SU-DHL-6 (cell line): ENCODE data around the gene CEP63.

Experiments
- H2AFZ ChIP-seq: fragments of 200-600 bp; sonication (generic); 2 replicates; pipeline ENCODE4 v1.6.1; 2014; ENCODE audit warnings: low read depth, mild to moderate bottlenecking, moderate library complexity, mixed read lengths, antibody characterized with exemption, low read length; ENCODE audit not compliant: severe bottlenecking
- H3F3A ChIP-seq: fragments of 200-600 bp; shearing (Covaris generic); 2 replicates; pipeline ENCODE4 v1.6.0; 2016; ENCODE audit warnings: antibody characterized with exemption, mild to moderate bottlenecking; ENCODE audit not compliant: insufficient read depth
- H3K27ac ChIP-seq: fragments of 200-600 bp; sonication (generic); 2 replicates; pipeline ENCODE4 v1.5.1; 2016; ENCODE audit warnings: low read depth, mild to moderate bottlenecking, low read length, moderate library complexity, mixed read lengths
- H3K27me3 ChIP-seq: fragments of 200-600 bp; sonication (generic), shearing (Covaris generic); 2 replicates; pipeline ENCODE4 v1.6.0; 2014; ENCODE audit warnings: mild to moderate bottlenecking, low read length
- H3K36me3 ChIP-seq: fragments of 200-600 bp; sonication (generic); 2 replicates; pipeline ENCODE4 v1.6.1; 2014; ENCODE audit warnings: mild to moderate bottlenecking, low read length, mixed read lengths
- H3K4me2 ChIP-seq: fragments of 300-600, 200-600 bp; shearing (Covaris generic), sonication (generic); 2 replicates; pipeline ENCODE4 v1.6.0; 2014; ENCODE audit warnings: low read length, low read depth, mild to moderate bottlenecking; ENCODE audit not compliant: poor library complexity, severe bottlenecking
- H3K4me3 ChIP-seq: fragments of 200-600 bp; sonication (generic); 2 replicates; pipeline ENCODE4 v1.5.1; 2014; ENCODE audit warnings: antibody characterized with exemption, low read length, mild to moderate bottlenecking, mixed read lengths; ENCODE audit not compliant: insufficient read depth, poor library complexity, severe bottlenecking
- H3K79me2 ChIP-seq: fragments of 200-600 bp; sonication (generic); 2 replicates; pipeline ENCODE4 v1.6.1; 2014; ENCODE audit warnings: mild to moderate bottlenecking, low read length, moderate library complexity; ENCODE audit not compliant: insufficient read depth
- H3K9ac ChIP-seq: fragments of 200-600 bp; sonication (generic); 2 replicates; pipeline ENCODE4 v1.7.0; 2014; ENCODE audit warnings: mild to moderate bottlenecking, low read length
- H3K9me2 ChIP-seq: fragments of 200-600 bp; sonication (generic); replicated peaks from 2 replicates; pipeline ENCODE4 v1.6.1; 2014; ENCODE audit warnings: low read length; ENCODE audit not compliant: insufficient read depth
- H3K9me3 ChIP-seq: fragments of 200-600 bp; sonication (generic); 2 replicates; pipeline ENCODE4 v1.6.1; 2014; ENCODE audit warnings: low read length, mixed read lengths; ENCODE audit not compliant: insufficient read depth
- H4K20me1 ChIP-seq: fragments of 200-600 bp; sonication (generic); 2 replicates; pipeline ENCODE4 v1.6.1; 2014; ENCODE audit warnings: low read depth, mild to moderate bottlenecking, antibody characterized with exemption, low read length, moderate library complexity, mixed read lengths
- CTCF ChIP-seq: fragments of 200-600 bp; sonication (generic); IDR thresholded peaks from one replicate; pipeline ENCODE4 v1.5.1; 2017; ENCODE audit warnings: antibody characterized with exemption, mild to moderate bottlenecking, low read length, moderate library complexity; ENCODE audit not compliant: insufficient read depth, poor library complexity, severe bottlenecking
- EZH2phosphoT487 ChIP-seq: fragments of 200-600 bp; sonication (generic), shearing (Covaris generic); conservative IDR thresholded peaks from 2 replicates; pipeline ENCODE4 v1.6.1; 2018; ENCODE audit warnings: mild to moderate bottlenecking, antibody characterized with exemption, low read length, moderate library complexity, mixed read lengths

CEP63 gene

GRCh38 chr3:134545818-134546217 is 60.0 kb downstream of the CEP63 start:
- Histone ChIP-seq H3F3A (no peaks in the 10 kb centered on the region), H3K9me2 (no peaks in the 10 kb centered on the region), H3K9ac (no peak overlapping the region), H3K4me3 (no peak overlapping the region), H3K4me2 (no peak overlapping the region), H3K27ac (no peak overlapping the region), H3K9me3 (no peaks in the 10 kb centered on the region), H3K79me2 (no peaks in the 10 kb centered on the region), H3K36me3 (peaks cover 15% of the 10 kb centered on the region; the same call in 1 of the 2 replicates), H3K27me3 (no peaks in the 10 kb centered on the region), H4K20me1 (no peaks in the 10 kb centered on the region), H2AFZ (no peak overlapping the region)
- TF ChIP-seq EZH2phosphoT487 (no peak), CTCF (no peak)

- no peaks in the 10 kb centered on the region for H3F3A ChIP-seq
- peaks cover 25% of the 10 kb centered on the region for H3K36me3 ChIP-seq
- H3K9ac ChIP-seq, result no peak overlapping the region
Measured at GRCh38 chr3:134552784-134553183, 66.9 kb downstream of the CEP63 start.

GRCh38 chr3:134559591-134559990 is 73.7 kb downstream of the CEP63 start:
- no peak overlapping the region for H3K4me2 ChIP-seq
- H3K9me2 ChIP-seq, result no peaks in the 10 kb centered on the region
- peaks cover 3% of the 10 kb centered on the region; the same call in 1 of the 2 replicates for H3K36me3 ChIP-seq
- H3K27ac ChIP-seq, result no peak overlapping the region
- H4K20me1 ChIP-seq, result no peaks in the 10 kb centered on the region
- H3F3A ChIP-seq, result no peaks in the 10 kb centered on the region
- H3K9ac ChIP-seq, result no peak overlapping the region
- no peaks in the 10 kb centered on the region for H3K9me3 ChIP-seq
- no peak for TF ChIP-seq CTCF
- TF ChIP-seq EZH2phosphoT487, result no peak
- no peaks in the 10 kb centered on the region for H3K79me2 ChIP-seq
- H3K4me3 ChIP-seq, result no peak overlapping the region
- H2AFZ ChIP-seq, result no peak overlapping the region
- no peaks in the 10 kb centered on the region for H3K27me3 ChIP-seq

More at GRCh38 chr3:134552784-134553183, 66.9 kb downstream of the CEP63 start:
- Histone ChIP-seq H2AFZ (no peak overlapping the region), H3K9me3 (no peaks in the 10 kb centered on the region), H3K27me3 (no peaks in the 10 kb centered on the region), H3K4me3 (no peak overlapping the region), H4K20me1 (no peaks in the 10 kb centered on the region), H3K4me2 (no peak overlapping the region), H3K27ac (no peak overlapping the region), H3K9me2 (no peaks in the 10 kb centered on the region), H3K79me2 (no peaks in the 10 kb centered on the region)
- TF ChIP-seq EZH2phosphoT487, result no peak
- TF ChIP-seq CTCF, result no peak

GRCh38 chr3:134562055-134562454 is 76.2 kb downstream of the CEP63 start:
- Histone ChIP-seq H3K27me3 (no peaks in the 10 kb centered on the region), H3K4me2 (no peak overlapping the region), H3K36me3 (peaks cover 3% of the 10 kb centered on the region; the same call in 1 of the 2 replicates), H3K27ac (no peak overlapping the region), H3K79me2 (no peaks in the 10 kb centered on the region), H3K4me3 (no peak overlapping the region), H3K9ac (no peak overlapping the region), H4K20me1 (no peaks in the 10 kb centered on the region), H2AFZ (no peak overlapping the region), H3F3A (no peaks in the 10 kb centered on the region), H3K9me2 (no peaks in the 10 kb centered on the region), H3K9me3 (no peaks in the 10 kb centered on the region)
- TF ChIP-seq EZH2phosphoT487 (no peak), CTCF (no peak)
